HFF-Myc (cell line): ENCODE measurements around the gene SGTB.

Source experiments
- DNase-seq: peaks from one replicate; pipeline ENCODE4 v3.0.0-alpha.2; 2011; ENCODE audit warnings: low read depth; ENCODE audit errors: extremely low read depth
- H3K4me3 ChIP-seq: replicated peaks from 2 replicates; pipeline ENCODE4 v1.5.1; 2011; ENCODE audit warnings: low read depth, mild to moderate bottlenecking, control low read depth, low read length
- TF ChIP-seq, protein P1 (sequence below): IDR thresholded peaks from 2 replicates; pipeline ENCODE4 v1.5.1; 2012; ENCODE audit warnings: mild to moderate bottlenecking, low read depth, low read length, control low read depth; ENCODE audit errors: missing control alignments

SGTB gene

DNA sequence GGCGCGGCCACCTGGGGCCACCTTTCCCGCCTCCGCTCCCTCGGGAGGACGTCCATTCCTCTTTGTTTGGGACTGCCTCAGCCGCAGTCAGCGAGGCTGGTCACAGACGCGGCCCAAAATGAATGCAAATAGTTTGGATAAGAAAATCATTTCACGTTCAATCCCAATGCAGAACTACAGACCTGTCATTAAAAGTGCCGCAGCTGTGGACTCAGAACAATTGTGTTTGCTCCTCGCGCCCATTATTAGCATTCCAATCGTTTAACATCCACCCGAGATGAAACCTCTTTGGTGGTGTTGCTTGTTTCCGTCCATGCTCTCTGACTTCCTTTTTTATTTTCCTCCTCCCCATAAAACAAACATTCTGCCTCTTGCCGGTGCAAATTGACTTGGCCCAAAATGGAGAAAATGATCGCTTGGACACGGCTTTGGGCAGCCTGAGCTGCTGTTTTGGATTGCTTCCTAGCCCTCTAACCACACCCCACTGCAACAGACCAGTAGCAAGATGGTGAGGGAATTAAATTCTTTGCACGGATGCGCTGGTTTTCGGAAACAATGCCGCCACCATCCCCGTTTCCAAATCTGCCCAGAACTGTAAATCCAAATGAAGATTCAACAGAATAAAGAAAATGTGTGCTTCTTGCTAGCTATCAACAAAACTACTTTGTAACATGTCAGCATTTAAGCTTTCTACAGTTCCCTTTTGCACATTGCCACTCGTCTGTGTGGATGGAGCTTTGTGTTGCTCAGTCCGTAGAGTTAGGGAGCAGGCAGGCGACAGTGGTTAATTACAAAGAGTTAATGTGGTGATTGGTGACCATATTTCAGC lies 880 bp upstream of the SGTB start:
- H3K4me3 ChIP-seq: peak overlapping the region; percentile 86
- TF ChIP-seq, protein P1, sequence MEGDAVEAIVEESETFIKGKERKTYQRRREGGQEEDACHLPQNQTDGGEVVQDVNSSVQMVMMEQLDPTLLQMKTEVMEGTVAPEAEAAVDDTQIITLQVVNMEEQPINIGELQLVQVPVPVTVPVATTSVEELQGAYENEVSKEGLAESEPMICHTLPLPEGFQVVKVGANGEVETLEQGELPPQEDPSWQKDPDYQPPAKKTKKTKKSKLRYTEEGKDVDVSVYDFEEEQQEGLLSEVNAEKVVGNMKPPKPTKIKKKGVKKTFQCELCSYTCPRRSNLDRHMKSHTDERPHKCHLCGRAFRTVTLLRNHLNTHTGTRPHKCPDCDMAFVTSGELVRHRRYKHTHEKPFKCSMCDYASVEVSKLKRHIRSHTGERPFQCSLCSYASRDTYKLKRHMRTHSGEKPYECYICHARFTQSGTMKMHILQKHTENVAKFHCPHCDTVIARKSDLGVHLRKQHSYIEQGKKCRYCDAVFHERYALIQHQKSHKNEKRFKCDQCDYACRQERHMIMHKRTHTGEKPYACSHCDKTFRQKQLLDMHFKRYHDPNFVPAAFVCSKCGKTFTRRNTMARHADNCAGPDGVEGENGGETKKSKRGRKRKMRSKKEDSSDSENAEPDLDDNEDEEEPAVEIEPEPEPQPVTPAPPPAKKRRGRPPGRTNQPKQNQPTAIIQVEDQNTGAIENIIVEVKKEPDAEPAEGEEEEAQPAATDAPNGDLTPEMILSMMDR: no peak
- DNase-seq: no peak

DNA sequence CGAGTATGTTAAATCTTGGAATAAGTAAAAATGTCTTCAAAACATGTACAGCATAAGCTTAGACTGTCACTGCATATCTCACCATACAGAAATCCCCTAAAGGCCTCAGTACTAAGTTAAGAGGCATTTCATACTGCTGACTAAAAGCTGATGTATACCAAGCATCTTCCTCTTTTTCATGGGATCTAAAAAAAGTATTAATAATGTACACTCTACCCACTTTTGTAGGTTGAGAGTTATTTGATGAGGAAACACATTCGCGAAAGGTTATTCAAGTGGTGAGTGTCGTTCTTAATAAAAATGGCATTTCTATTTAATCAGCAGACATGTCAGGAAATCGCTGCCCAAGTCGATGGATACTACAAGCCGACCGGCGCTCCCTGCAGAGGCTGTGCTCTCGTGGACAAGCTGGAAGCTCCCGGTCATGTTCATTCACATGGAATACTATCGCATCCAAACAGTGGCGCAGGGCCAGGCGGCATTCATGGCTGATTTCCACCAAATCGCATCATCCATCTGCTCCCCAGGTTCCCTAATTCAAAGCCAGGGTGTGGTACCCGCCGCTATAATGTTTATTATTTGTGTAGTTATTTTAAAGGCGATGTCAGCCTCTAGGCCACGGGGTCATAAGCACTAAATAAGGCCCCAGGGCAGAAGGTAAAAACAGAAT lies 724 bp downstream of the SGTB start:
- peak; percentile 43 for DNase-seq
- TF ChIP-seq, protein P1: no peak
- peak overlapping the region; percentile 86 for H3K4me3 ChIP-seq

DNA sequence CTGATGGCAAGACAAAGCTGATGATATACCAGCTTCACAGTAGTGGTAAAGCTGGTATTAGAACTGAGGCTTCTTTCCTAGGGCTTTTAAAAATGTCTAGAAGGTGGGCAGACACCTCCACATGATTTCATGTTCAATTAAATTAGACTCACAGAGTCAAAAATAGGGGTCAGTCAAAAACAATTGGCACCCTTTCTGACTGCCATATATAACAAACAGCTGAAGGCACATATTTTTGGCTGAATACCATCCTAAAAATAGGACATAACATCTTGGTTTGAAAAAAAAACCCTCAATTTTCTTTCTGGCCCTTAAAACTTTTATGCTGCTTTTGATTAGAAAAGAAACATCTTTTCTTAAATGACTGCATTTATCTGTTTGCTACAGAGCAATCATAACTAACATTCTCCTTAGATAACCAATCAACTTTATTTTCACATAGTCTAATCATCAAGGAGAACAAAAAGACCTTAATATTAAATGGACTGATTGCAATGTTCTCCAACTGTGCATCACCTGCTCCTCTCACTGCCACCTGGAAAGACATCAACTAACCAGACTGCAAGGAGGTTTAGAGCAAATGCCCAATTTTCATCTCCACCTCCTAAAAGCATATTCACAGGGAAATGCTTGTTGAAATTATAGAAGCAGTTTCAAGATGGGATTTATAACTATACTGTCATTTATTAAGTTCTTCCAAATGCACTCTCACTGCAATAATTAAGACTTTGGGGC lies 3.2 kb downstream of the SGTB start:
- no peak overlapping the region for H3K4me3 ChIP-seq
- DNase-seq: no peak
- TF ChIP-seq, protein P1: no peak

DNA sequence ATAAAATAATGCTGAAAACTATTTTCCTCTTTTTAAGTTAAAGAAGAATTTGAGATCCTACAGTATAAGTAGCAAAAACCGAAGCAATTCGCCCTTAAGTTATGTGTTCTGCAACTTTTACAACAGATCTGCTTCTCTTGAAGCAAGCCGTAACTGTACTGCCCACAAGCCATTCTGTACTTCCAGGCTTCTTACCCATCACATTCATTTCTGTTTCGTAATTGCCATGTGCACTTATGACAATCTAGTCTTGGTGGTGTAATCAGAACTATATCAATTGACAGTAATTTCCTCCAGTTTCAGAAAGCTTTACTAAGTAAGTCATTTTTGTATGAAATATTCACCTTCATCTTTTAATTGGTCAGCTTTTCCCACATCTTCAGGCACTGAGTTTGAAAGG lies 13.8 kb downstream of the SGTB start:
- no peak overlapping the region for H3K4me3 ChIP-seq
- no peak for DNase-seq
- TF ChIP-seq, protein P1: no peak

DNA sequence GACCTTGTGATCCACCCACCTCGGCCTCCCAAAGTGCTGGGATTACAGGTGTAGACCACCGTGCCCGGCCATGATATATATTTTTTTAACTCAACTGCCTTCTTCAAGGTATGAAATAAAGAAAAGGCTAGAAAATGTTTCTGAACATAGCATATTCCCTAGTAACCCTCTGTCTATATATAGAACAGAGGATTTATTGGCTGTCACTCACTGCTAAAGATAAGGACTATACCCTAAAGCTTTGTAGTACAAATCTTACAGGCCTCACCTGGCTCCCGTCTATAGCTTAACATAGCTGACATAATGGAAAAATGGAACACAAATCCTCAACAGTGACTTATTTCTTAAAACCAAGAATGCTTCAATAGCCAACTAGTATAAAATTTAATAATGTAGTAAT lies 14.2 kb downstream of the SGTB start:
- no peak overlapping the region for H3K4me3 ChIP-seq
- no peak for DNase-seq
- TF ChIP-seq, protein P1: no peak

DNA sequence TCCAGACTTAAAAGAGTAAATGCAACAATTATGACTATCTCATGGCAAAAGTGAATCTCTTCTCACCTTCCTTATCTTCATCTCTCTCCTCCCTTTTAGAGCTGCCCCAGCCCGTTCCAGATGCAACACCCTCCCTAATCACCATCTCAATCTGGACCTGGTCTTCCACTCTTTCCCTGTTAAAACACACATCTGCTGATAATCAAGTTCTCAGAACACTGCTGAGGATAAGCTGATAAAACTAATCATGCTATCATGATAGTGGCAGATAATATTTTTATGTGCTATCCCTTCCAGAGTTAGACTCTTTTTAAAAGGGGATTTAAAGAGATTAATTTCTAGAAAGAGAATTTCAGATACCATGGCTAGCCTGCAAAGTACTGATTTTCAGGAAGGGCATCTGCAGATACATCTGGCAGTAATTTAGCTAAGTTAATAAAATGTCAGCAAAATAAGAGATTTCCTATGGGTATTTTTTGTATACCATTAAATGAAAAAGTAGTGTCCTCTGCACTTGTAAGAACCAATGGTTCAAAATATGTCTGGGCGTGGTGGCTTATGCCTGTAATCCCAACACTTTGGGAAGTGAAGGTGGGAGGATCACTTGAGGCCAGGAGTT lies 17.2 kb downstream of the SGTB start:
- TF ChIP-seq, protein P1: no peak
- H3K4me3 ChIP-seq: no peak overlapping the region
- DNase-seq: no peak
